SK-N-SH treated with all-trans-retinoic acid at 6 μM for 48 hours (cell line): ENCODE measurements around the gene CALHM2.

Experiments
- ATAC-seq: fragments of 200-7000 bp; cut with Tn5 transposase; 3 replicates; pipeline ENCODE4 v1.9.1; 2020; ENCODE audit warnings: mild to moderate bottlenecking, moderate library complexity
- ARNTL ChIP-seq: fragments of 450-650 bp; formaldehyde crosslinking; IDR thresholded peaks from 2 replicates; pipeline ENCODE4 v1.5.0; 2020; ENCODE audit warnings: low read depth, mild to moderate bottlenecking, moderate library complexity, borderline replicate concordance
- BACH2 ChIP-seq: fragments of 250-450 bp; sonication (Bioruptor Pico); IDR thresholded peaks from 2 replicates; pipeline ENCODE4 v1.9.0; 2021; ENCODE audit warnings: mild to moderate bottlenecking, borderline replicate concordance
- CREB5 ChIP-seq: fragments of 250-450 bp; sonication (Bioruptor Pico); IDR thresholded peaks from 2 replicates; pipeline ENCODE4 v1.5.1; 2020; ENCODE audit warnings: low read depth, mild to moderate bottlenecking, moderate library complexity
- CSDC2 ChIP-seq: fragments of 250-450 bp; sonication (Bioruptor Pico); IDR thresholded peaks from 2 replicates; pipeline ENCODE4 v1.5.0; 2020; ENCODE audit warnings: mild to moderate bottlenecking, moderate library complexity
- ESRRG ChIP-seq: fragments of 250-450 bp; sonication (Bioruptor Pico); IDR thresholded peaks from 2 replicates; pipeline ENCODE4 v1.6.1; 2021; ENCODE audit warnings: mild to moderate bottlenecking
- GLIS3 ChIP-seq: fragments of 250-450 bp; sonication (Bioruptor Pico); IDR thresholded peaks from 2 replicates; pipeline ENCODE4 v1.5.0; 2020; ENCODE audit warnings: mild to moderate bottlenecking, moderate library complexity
- ISL1 ChIP-seq: fragments of 250-450 bp; sonication (Bioruptor Pico); IDR thresholded peaks from 2 replicates; pipeline ENCODE4 v2.1.2; 2022; ENCODE audit warnings: mild to moderate bottlenecking, moderate library complexity
- OSR1 ChIP-seq: fragments of 250-450 bp; sonication (Bioruptor Pico); IDR thresholded peaks from 2 replicates; pipeline ENCODE4 v1.8.0; 2022; ENCODE audit warnings: moderate library complexity, mild to moderate bottlenecking, inconsistent platforms
- PATZ1 ChIP-seq: fragments of 250-450 bp; sonication (Bioruptor Pico); IDR thresholded peaks from 2 replicates; pipeline ENCODE4 v1.8.0; 2020; ENCODE audit warnings: mild to moderate bottlenecking, moderate library complexity, borderline replicate concordance
- POU6F1 ChIP-seq: fragments of 250-450 bp; sonication (Bioruptor Pico); IDR thresholded peaks from 2 replicates; pipeline ENCODE4 v1.8.0; 2021; ENCODE audit warnings: low read depth, mild to moderate bottlenecking, moderate library complexity, borderline replicate concordance
- PPARA ChIP-seq: fragments of 250-450 bp; sonication (Bioruptor Pico); IDR thresholded peaks from 2 replicates; pipeline ENCODE4 v1.5.0; 2020; ENCODE audit warnings: mild to moderate bottlenecking, borderline replicate concordance
- RARB ChIP-seq: fragments of 250-450 bp; sonication (Bioruptor Pico); IDR thresholded peaks from 2 replicates; pipeline ENCODE4 v1.8.0; 2021; ENCODE audit warnings: mild to moderate bottlenecking, moderate library complexity
- SNAI2 ChIP-seq: fragments of 250-450 bp; sonication (Bioruptor Pico); IDR thresholded peaks from 2 replicates; pipeline ENCODE4 v1.5.0; 2020; ENCODE audit warnings: mild to moderate bottlenecking, moderate library complexity
- TCF4 ChIP-seq: fragments of 250-450 bp; sonication (Bioruptor Pico); IDR thresholded peaks from 2 replicates; pipeline ENCODE4 v1.8.0; 2021; ENCODE audit warnings: mild to moderate bottlenecking, moderate library complexity, borderline replicate concordance
- TOX ChIP-seq: fragments of 250-450 bp; sonication (Bioruptor Pico); IDR thresholded peaks from 2 replicates; pipeline ENCODE4 v1.8.0; 2021; ENCODE audit warnings: mild to moderate bottlenecking, moderate library complexity, borderline replicate concordance
- TSHZ2 ChIP-seq: fragments of 250-450 bp; sonication (Bioruptor Pico); IDR thresholded peaks from 2 replicates; pipeline ENCODE4 v1.5.0; 2020; ENCODE audit warnings: mild to moderate bottlenecking, moderate library complexity
- ZC3H10 ChIP-seq: fragments of 250-450 bp; sonication (Bioruptor Pico); IDR thresholded peaks from 2 replicates; pipeline ENCODE4 v1.5.1; 2021; ENCODE audit warnings: mild to moderate bottlenecking, moderate library complexity
- ZFP3 ChIP-seq: fragments of 250-450 bp; sonication (Bioruptor Pico); IDR thresholded peaks from 2 replicates; pipeline ENCODE4 v1.5.0; 2020; ENCODE audit warnings: mild to moderate bottlenecking, moderate library complexity
- ZFP30 ChIP-seq: fragments of 450-650 bp; formaldehyde crosslinking; IDR thresholded peaks from 2 replicates; pipeline ENCODE4 v1.5.0; 2022; ENCODE audit warnings: mild to moderate bottlenecking, moderate library complexity
- ZNF565 ChIP-seq: fragments of 450-650 bp; formaldehyde crosslinking; conservative IDR thresholded peaks from 2 replicates; pipeline ENCODE4 v1.5.0; 2020; ENCODE audit warnings: low read depth, mild to moderate bottlenecking, moderate library complexity
- ZNF70 ChIP-seq: fragments of 450-650 bp; formaldehyde crosslinking; IDR thresholded peaks from 2 replicates; pipeline ENCODE4 v1.5.0; 2020; ENCODE audit warnings: mild to moderate bottlenecking, moderate library complexity
- ZNF8 ChIP-seq: fragments of 450-650 bp; formaldehyde crosslinking; IDR thresholded peaks from 2 replicates; pipeline ENCODE4 v1.5.0; 2020; ENCODE audit warnings: mild to moderate bottlenecking, moderate library complexity

Gene CALHM2

GRCh38 chr10:103443475-103444185 lies 8.5 kb downstream of the CALHM2 start:
- no peak for ATAC-seq
- TF ChIP-seq POU6F1 (no peak), ZFP3 (CRISPR knock-in tag) (no peak), PPARA (CRISPR knock-in tag) (no peak), OSR1 (CRISPR knock-in tag) (no peak)

- TF ChIP-seq BACH2 (CRISPR knock-in tag) (no peak), CSDC2 (CRISPR knock-in tag) (no peak), TCF4 (CRISPR knock-in tag) (no peak), SNAI2 (CRISPR knock-in tag) (no peak), CREB5 (no peak)
- no peak for ATAC-seq
Observed at GRCh38 chr10:103442031-103442461, 10.1 kb downstream of the CALHM2 start.

GRCh38 chr10:103441611-103442010 lies 10.6 kb downstream of the CALHM2 start:
- TF ChIP-seq CSDC2 (CRISPR knock-in tag) (no peak), PPARA (CRISPR knock-in tag) (no peak), ZC3H10 (CRISPR knock-in tag) (no peak)
- no peak for ATAC-seq

GRCh38 chr10:103441206-103441605 lies 11.0 kb downstream of the CALHM2 start:
- no peak for ATAC-seq

More at GRCh38 chr10:103441206-103441605, 11.0 kb downstream of the CALHM2 start:
- TF ChIP-seq CSDC2 (CRISPR knock-in tag) (no peak), PPARA (CRISPR knock-in tag) (no peak), RARB (no peak), ZNF70 (CRISPR knock-in tag) (no peak), TCF4 (CRISPR knock-in tag) (no peak), ZNF8 (CRISPR knock-in tag) (no peak), ISL1 (no peak), TOX (CRISPR knock-in tag) (no peak), TSHZ2 (CRISPR knock-in tag) (no peak), ESRRG (CRISPR knock-in tag) (no peak), ZNF565 (CRISPR knock-in tag) (no peak), ZFP30 (CRISPR knock-in tag) (no peak), BACH2 (CRISPR knock-in tag) (no peak), POU6F1 (no peak), PATZ1 (CRISPR knock-in tag) (no peak), GLIS3 (no peak), OSR1 (CRISPR knock-in tag) (no peak), ARNTL (no peak)
